GM23248 (cell line): ENCODE measurements around the gene GPR155. TPM values are rescaled to one million over a fixed set of nuclear protein-coding genes. Genes with fewer than 3 reads are reported as not detected.

Experiments used
- DNase-seq: peaks from one replicate; pipeline ENCODE4 v3.0.0-alpha.2; 2015
- H2AFZ ChIP-seq: fragments of 200-600 bp; sonication (generic); 2 replicates; pipeline ENCODE4 v1.6.1; 2016; ENCODE audit warnings: antibody characterized with exemption
- H3F3A ChIP-seq: fragments of 200-600 bp; sonication (generic); 2 replicates; pipeline ENCODE4 v1.6.1; 2016; ENCODE audit warnings: mild to moderate bottlenecking, antibody characterized with exemption, mixed run types; ENCODE audit not compliant: insufficient read depth
- H3K27ac ChIP-seq: fragments of 200-600 bp; sonication (generic); 2 replicates; pipeline ENCODE4 v1.5.1; 2016; ENCODE audit warnings: mild to moderate bottlenecking
- H3K27me3 ChIP-seq: fragments of 200-600 bp; sonication (generic); replicated peaks from 2 replicates; pipeline ENCODE4 v1.6.1; 2016; ENCODE audit warnings: mild to moderate bottlenecking; ENCODE audit not compliant: insufficient read depth
- H3K36me3 ChIP-seq: fragments of 200-600 bp; sonication (generic); 2 replicates; pipeline ENCODE4 v1.6.1; 2016; ENCODE audit warnings: low read depth, mild to moderate bottlenecking
- H3K4me1 ChIP-seq: fragments of 200-600 bp; sonication (generic); 2 replicates; pipeline ENCODE4 v1.6.1; 2016; ENCODE audit warnings: mild to moderate bottlenecking; ENCODE audit not compliant: insufficient read depth
- H3K4me2 ChIP-seq: fragments of 200-600 bp; sonication (generic); one replicate; pipeline ENCODE4 v1.6.1; 2016; ENCODE audit warnings: mild to moderate bottlenecking; ENCODE audit not compliant: unreplicated experiment
- H3K4me3 ChIP-seq: fragments of 200-600 bp; sonication (generic); 2 replicates; pipeline ENCODE4 v1.5.1; 2016; ENCODE audit warnings: mild to moderate bottlenecking
- H3K79me2 ChIP-seq: fragments of 200-600 bp; sonication (generic); 2 replicates; pipeline ENCODE4 v1.6.1; 2016; ENCODE audit warnings: mild to moderate bottlenecking; ENCODE audit not compliant: insufficient read depth
- H3K9ac ChIP-seq: fragments of 200-600 bp; sonication (generic); 2 replicates; pipeline ENCODE4 v1.6.1; 2016; ENCODE audit warnings: mild to moderate bottlenecking
- H3K9me2 ChIP-seq: fragments of 200-600 bp; sonication (generic); 2 replicates; pipeline ENCODE4 v1.6.1; 2016; ENCODE audit warnings: mixed run types, mild to moderate bottlenecking, moderate library complexity; ENCODE audit not compliant: insufficient read depth
- H3K9me3 ChIP-seq: fragments of 200-600 bp; sonication (generic); one replicate; pipeline ENCODE4 v1.6.1; 2017; ENCODE audit warnings: low read depth
- H4K20me1 ChIP-seq: fragments of 200-600 bp; sonication (generic); 2 replicates; pipeline ENCODE4 v1.6.0; 2016; ENCODE audit not compliant: insufficient read depth
- EZH2 ChIP-seq: fragments of 200-600 bp; sonication (generic); IDR thresholded peaks from 2 replicates; pipeline ENCODE4 v1.6.1; 2018; ENCODE audit warnings: antibody characterized with exemption, mild to moderate bottlenecking; ENCODE audit not compliant: insufficient read depth, poor library complexity, severe bottlenecking
- EZH2phosphoT487 ChIP-seq: fragments of 200-600 bp; sonication (generic); IDR thresholded peaks from 2 replicates; pipeline ENCODE4 v1.6.1; 2018; ENCODE audit warnings: antibody characterized with exemption, moderate library complexity, mild to moderate bottlenecking, low read depth; ENCODE audit not compliant: insufficient read depth
- WGBS, 2 experiments: methylation state at CpG; one replicate each; pipeline ENCODE4 v1.1.6; 2015 to 2017; ENCODE audit warnings: low lambda C conversion rate in 2 of 2, low coverage in 1 of 2; ENCODE audit errors: missing lambda C conversion rate in 2 of 2; 5-methylcytosine and 5-hydroxymethylcytosine counted together
- in situ Hi-C: fragments of 300-500 bp; cut with MboI; formaldehyde crosslinking; loops from 2 replicates; pipeline ENCODE4 v1.15.0; 2020
- polyA plus RNA-seq: library from polyadenylated mRNA; unstranded; fragments of >200 nt; fragmentation: Nextera tagmentation; extraction: Ambion mirVana; gene quantifications from 2 replicates; pipeline ENCODE4 v1.2.1, GENCODE V29; 2016
- total RNA-seq: library from RNA; depleted of rRNA; stranded (reverse); fragments of >200 nt; shearing (Covaris generic); gene quantifications from 2 replicates; pipeline ENCODE4 v1.2.3, GENCODE V29; 2014

Gene GPR155
- total and polyA plus RNA-seq, 2 experiments from 2014 or later, result 3.2 to 3.4 TPM

GRCh38 chr2:174439950-174440349 is 46.9 kb downstream of the GPR155 start:
- in situ Hi-C loops, result no loop called here
- 9 to 17% methylated on average over 2 of the region's 2 CpGs for WGBS, 2 experiments
- H3K27ac ChIP-seq, result no peak overlapping the region

DNA sequence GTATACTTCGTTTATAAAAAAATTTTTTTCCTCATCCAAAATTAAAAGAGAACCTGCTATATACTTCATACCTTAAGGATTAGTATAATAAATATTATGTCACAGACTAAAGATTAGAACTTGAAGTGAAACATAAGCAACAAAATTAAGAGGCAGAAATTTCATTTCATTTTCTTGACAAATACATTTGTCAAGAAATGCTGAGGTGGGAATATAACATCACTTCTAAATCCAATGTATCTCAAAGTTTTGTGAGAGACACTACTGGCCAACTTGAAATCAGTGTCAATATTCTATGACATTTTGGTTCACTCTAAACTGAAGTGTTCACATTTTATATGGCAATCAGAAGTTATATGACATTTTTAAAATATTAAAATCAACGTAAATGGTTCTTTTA is 47.5 kb downstream of the GPR155 start:
- Histone ChIP-seq H3K27ac (no peak overlapping the region), H3F3A (peaks cover 19% of the 10 kb centered on the region; the same call in 1 of the 2 replicates), H3K9ac (no peak overlapping the region), H3K9me2 (no peaks in the 10 kb centered on the region), H3K36me3 (no peaks in the 10 kb centered on the region), H3K27me3 (no peaks in the 10 kb centered on the region), H3K4me1 (peaks cover 14% of the 10 kb centered on the region), H2AFZ (no peak overlapping the region), H3K4me3 (no peak overlapping the region), H3K4me2 (no peak overlapping the region), H4K20me1 (no peaks in the 10 kb centered on the region), H3K9me3 (no peaks in the 10 kb centered on the region), H3K79me2 (no peaks in the 10 kb centered on the region)
- TF ChIP-seq EZH2 (no peak), EZH2phosphoT487 (no peak)
- in situ Hi-C loops, result no loop called here
- WGBS, 2 experiments, result 85 to 95% methylated on average over 2 of the region's 2 CpGs
- DNase-seq, result no peak

More at GRCh38 chr2:174439950-174440349, 46.9 kb downstream of the GPR155 start:
- Histone ChIP-seq H4K20me1 (no peaks in the 10 kb centered on the region), H3K9ac (no peak overlapping the region), H3K27me3 (no peaks in the 10 kb centered on the region), H3K36me3 (no peaks in the 10 kb centered on the region), H3K4me2 (no peak overlapping the region), H3K9me2 (no peaks in the 10 kb centered on the region), H3K4me3 (no peak overlapping the region), H3K9me3 (no peaks in the 10 kb centered on the region), H3K79me2 (no peaks in the 10 kb centered on the region), H3F3A (peaks cover 19% of the 10 kb centered on the region; the same call in 1 of the 2 replicates), H2AFZ (no peak overlapping the region), H3K4me1 (peaks cover 14% of the 10 kb centered on the region)
- no peak for TF ChIP-seq EZH2phosphoT487
- no peak for TF ChIP-seq EZH2
- DNase-seq, result no peak

- in situ Hi-C loops, result no loop called here
- H3K4me1 ChIP-seq, result peaks cover 11% of the 10 kb centered on the region
- H3K4me3 ChIP-seq, result no peak overlapping the region
These were observed 48.5 kb downstream of the GPR155 start for GRCh38 chr2:174438146-174438886.

DNA sequence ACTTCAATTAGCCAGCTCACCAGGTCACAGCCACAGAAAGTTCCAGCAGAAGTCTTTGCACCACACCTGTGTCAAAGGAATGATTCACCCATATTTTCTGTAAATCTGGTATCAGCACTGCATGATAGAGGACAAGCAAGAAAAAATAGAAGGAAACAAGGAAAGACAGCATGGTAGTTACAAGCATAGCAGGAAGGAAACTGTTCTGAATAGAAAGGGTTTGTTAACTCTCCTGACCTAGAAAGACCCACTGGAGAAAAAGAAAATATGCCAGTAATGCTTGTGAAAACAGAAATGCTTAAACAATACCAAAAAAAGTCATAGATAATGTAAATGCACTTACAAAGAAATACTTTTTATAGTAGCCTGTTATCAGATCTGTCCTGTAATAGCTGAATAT is 50.5 kb downstream of the GPR155 start:
- Histone ChIP-seq H3K4me2 (no peak overlapping the region), H3K36me3 (no peaks in the 10 kb centered on the region; the same call in 1 of the 2 replicates), H3F3A (no peaks in the 10 kb centered on the region), H3K9ac (no peak overlapping the region), H3K27ac (no peak overlapping the region), H4K20me1 (no peaks in the 10 kb centered on the region), H3K27me3 (no peaks in the 10 kb centered on the region), H2AFZ (no peak overlapping the region), H3K4me3 (no peak overlapping the region), H3K9me2 (no peaks in the 10 kb centered on the region), H3K4me1 (no peaks in the 10 kb centered on the region), H3K79me2 (no peaks in the 10 kb centered on the region), H3K9me3 (no peaks in the 10 kb centered on the region)
- in situ Hi-C loops, result no loop called here
- TF ChIP-seq EZH2phosphoT487 (no peak), EZH2 (no peak)
- DNase-seq, result no peak

More at GRCh38 chr2:174438146-174438886, 48.5 kb downstream of the GPR155 start:
- Histone ChIP-seq H3K4me2 (no peak overlapping the region), H3K27ac (no peak overlapping the region), H3K9me3 (no peaks in the 10 kb centered on the region), H3F3A (peaks cover 14% of the 10 kb centered on the region; the same call in 1 of the 2 replicates), H3K9ac (no peak overlapping the region), H4K20me1 (no peaks in the 10 kb centered on the region), H3K79me2 (no peaks in the 10 kb centered on the region), H3K36me3 (no peaks in the 10 kb centered on the region), H2AFZ (no peak overlapping the region), H3K9me2 (no peaks in the 10 kb centered on the region), H3K27me3 (no peaks in the 10 kb centered on the region)
- no peak for DNase-seq
- 89 to 92% methylated on average over 13 of the region's 13 CpGs for WGBS, 2 experiments
- TF ChIP-seq EZH2phosphoT487 (no peak), EZH2 (no peak)

- TF ChIP-seq EZH2phosphoT487 (no peak), EZH2 (no peak)
- Histone ChIP-seq H3K27me3 (no peaks in the 10 kb centered on the region), H2AFZ (no peak overlapping the region), H3K4me2 (no peak overlapping the region), H3K9me3 (no peaks in the 10 kb centered on the region), H3F3A (no peaks in the 10 kb centered on the region), H3K4me1 (no peaks in the 10 kb centered on the region), H3K27ac (no peak overlapping the region), H3K4me3 (no peak overlapping the region), H3K79me2 (no peaks in the 10 kb centered on the region), H3K36me3 (peaks cover 5% of the 10 kb centered on the region; the same call in 1 of the 2 replicates), H3K9me2 (no peaks in the 10 kb centered on the region), H3K9ac (no peak overlapping the region), H4K20me1 (no peaks in the 10 kb centered on the region)
- in situ Hi-C loops, result no loop called here
- no peak for DNase-seq
- 98 to 100% methylated on average over 1 of the region's 1 CpG for WGBS, 2 experiments
These were observed 54.9 kb downstream of the GPR155 start for GRCh38 chr2:174431902-174432301.
